Measurements from ENCODE around the gene KCNC3. TPM values are rescaled to one million over a fixed set of nuclear protein-coding genes. Genes with fewer than 3 reads are reported as not detected.

The KCNC3 gene
- 2.0 TPM for total RNA-seq
- long read RNA-seq = 0 reads

DNA sequence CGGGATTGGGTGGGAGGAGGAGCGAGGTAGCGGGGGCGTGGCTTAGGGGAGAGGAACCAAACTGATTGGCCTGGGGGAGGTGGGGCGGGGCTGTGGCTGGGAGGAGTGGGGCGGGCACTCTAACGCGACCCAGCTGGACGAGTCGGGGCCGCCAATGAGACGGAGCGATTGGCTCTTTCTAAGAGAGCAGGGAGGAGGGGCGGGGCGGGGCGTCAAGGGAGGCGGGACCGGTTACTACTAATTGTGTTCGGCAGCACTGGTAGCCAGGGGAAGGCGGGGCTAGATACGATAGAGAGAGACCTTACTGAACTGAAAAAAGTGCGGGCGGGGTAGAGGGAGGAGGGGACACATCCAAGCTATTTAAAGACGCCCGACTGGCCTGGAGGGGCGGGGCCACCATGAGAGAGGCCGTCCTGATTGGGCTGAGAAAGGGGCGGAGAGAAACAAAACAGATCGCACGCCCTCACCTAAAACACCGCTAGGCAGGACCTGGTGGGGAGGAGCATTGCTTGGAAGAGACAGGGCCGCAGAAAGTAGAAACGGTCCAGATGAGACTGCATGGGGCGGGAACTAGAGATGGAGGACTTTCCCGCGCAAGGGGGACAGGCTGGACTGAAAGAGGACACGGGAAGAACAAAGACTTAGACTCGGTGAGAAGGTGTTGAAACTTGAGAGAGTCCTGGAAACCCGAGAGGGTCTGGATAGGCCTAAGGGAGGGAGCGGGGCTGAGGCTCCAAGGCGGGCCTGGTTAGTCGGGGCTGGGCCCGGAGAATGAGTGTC, at the start of gene KCNC3:
Gene KCNC3, minus strand, starts transcription at position 232 of the 780 bp plus-strand sequence. CDS start 295 bp downstream, outside the sequence.
- ATAC-seq (ENCODE audit: poor library complexity) (peak; percentile 80), DNase-seq (peak; percentile 99)
- intact Hi-C loops (cut with DNase I) = no loop called here

- DNase-seq (no peak), ATAC-seq (ENCODE audit: poor library complexity) (no peak)
- intact Hi-C loops (cut with DNase I) = no loop called here
Observed at GRCh38 chr19:50378863-50379236, 49.7 kb upstream of the KCNC3 start.

- intact Hi-C loops (cut with DNase I) = no loop called here
- ATAC-seq (ENCODE audit: poor library complexity) (no peak), DNase-seq (no peak)
Observed at GRCh38 chr19:50378169-50378862, 49.1 kb upstream of the KCNC3 start.

DNA sequence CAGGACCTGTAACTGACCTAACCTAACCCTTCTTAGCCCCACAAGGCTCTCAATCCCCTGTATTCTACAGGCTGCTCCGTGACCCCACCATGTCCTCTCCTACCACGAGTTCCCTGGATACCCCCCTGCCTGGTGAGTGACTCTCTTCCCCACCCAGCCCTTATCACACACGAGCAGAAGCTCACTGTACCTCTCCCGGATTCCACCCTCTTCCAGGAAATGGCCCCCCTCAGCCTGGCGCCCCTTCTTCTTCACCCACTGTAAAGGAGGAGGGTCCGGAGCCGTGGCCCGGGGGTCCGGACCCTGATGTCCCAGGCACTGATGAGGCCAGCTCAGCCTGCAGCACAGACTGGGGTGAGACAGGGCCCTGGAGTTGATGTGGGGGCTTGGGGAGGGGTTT, 48.3 kb upstream of the KCNC3 start:
- ATAC-seq (ENCODE audit: poor library complexity) (no peak), DNase-seq (no peak)
- intact Hi-C loops (cut with DNase I) = no loop called here

- peak; percentile 9 for ATAC-seq (ENCODE audit: poor library complexity)
- intact Hi-C loops (cut with DNase I) = no loop called here
- no peak for DNase-seq
Observed at GRCh38 chr19:50377051-50377461, 47.9 kb upstream of the KCNC3 start.

DNA sequence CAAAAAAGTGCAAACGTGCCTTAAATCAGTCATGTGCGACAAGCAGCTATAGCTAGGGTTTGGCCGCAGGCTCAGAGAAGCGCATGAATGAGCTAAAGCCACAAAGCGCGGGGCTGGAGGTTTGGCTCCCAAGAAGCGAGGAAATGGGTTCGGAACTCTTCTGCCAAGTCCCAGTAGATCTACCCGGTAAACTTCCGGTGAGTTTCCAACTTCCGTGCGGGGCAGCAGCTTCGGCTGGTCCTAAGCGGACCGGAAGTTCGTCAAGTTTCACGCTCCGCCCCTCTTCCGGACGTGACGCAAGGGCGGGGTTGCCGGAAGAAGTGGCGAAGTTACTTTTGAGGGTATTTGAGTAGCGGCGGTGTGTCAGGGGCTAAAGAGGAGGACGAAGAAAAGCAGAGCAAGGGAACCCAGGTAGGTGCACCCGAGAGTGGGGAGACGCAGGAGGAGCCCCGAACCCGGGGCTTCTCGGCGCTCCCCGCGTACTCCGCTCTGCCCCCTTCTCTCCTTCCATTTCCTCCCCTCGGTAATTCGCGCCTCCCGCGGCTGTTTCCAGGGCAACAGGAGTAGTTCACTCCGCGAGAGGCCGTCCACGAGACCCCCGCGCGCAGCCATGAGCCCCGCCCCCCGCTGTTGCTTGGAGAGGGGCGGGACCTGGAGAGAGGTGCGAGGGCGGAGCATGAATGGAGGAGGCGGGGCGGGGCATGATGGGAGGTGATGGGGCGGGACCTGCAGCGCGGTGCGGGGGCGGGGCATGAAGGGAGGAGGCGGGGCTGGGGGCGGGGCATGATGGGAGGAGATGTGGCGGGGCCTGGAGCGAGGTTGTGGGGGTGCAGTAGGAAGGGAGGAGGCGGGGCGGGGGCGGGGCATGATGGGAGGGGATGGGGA, 47.2 kb upstream of the KCNC3 start, which contains the start of gene NR1H2:
Gene NR1H2, plus strand, starts transcription at position 292 of the 885 bp plus-strand sequence. CDS start 1,149 bp downstream, outside the sequence.
- ATAC-seq (ENCODE audit: poor library complexity) = peak; percentile 95
- intact Hi-C loops (cut with DNase I) = no loop called here

DNA sequence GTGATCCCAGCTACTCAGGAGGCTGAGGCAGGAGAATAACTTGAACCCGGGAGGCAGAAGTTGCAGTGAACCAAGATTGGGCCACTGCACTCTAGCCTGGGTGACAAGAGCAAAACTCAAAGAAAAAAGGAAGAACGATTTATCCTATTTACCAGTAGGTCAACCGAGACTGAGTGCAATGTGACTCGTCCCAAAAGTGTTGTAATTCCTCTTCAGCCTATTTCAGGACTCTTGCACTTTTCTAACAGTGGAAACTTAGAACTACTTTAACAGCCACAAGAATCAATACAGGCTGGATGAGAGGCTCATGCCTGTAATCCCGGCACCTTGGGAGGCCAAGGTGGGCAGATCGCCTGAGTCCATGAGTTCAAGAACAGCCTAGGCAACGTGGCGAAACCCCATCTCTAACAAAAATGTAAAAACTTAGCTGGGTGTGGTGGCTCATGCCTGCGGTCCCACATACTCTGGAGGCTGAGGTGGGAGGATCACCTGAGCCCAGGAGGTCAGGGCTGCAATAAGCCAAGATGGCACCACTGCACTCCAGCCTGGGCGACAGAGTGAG, 42.8 kb upstream of the KCNC3 start:
- DNase-seq (no peak), ATAC-seq (ENCODE audit: poor library complexity) (no peak)
- intact Hi-C loops (cut with DNase I) = no loop called here

More for the DNA sequence above, 47.2 kb upstream of the KCNC3 start, which contains the start of gene NR1H2:
- peak; percentile 97 for DNase-seq

DNA sequence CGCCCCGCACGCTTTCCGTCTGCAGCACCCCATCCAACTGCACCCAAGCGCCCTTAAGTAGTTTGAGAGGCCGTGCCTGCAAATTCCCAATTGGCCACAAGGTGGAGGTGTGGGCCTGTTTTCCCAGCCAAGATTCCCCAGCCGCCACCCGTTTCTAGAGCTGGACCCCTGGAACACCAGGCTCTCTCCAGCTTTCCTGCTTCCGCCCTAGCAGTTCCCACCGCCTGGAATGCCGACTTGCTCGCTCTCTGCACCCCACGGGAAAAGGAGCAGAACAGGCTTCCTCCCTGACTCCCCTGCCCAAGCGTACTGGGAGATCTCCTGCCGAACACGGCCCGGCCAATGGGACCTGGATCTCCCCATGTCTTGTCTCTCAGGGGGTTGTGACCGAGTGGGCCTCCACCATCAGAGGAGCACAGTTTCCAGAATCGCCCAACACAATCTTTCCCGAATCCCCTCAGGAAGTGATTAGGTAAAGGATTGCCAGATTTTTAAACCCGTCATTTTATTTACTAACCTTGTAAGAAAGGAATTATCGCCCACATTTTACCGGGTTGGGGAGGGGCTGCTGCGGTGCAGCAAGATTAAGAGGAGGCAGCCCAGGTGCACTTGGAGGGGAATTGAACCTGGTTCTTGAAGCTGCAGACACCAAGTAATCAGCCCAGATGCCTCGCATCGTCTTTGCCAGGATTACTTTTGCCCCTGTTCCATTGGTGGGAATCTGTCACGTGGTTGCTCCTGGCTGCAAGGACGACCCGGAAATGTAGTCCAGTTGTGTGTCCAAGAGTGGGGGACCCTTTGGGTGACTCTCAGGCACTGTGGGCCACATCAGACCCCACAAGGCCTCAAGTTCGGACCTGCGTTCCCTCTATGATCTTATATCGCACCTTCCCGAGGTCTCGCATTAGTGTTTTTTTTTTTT, 39.7 kb upstream of the KCNC3 start:
- intact Hi-C loops (cut with DNase I) = loop anchor here (5.0 to 10.0 kb wide), 4 partner anchors 43 to 556 kb away; no protein-coding TSS in a partner anchor
- DNase-seq = peak; percentile 88

DNA sequence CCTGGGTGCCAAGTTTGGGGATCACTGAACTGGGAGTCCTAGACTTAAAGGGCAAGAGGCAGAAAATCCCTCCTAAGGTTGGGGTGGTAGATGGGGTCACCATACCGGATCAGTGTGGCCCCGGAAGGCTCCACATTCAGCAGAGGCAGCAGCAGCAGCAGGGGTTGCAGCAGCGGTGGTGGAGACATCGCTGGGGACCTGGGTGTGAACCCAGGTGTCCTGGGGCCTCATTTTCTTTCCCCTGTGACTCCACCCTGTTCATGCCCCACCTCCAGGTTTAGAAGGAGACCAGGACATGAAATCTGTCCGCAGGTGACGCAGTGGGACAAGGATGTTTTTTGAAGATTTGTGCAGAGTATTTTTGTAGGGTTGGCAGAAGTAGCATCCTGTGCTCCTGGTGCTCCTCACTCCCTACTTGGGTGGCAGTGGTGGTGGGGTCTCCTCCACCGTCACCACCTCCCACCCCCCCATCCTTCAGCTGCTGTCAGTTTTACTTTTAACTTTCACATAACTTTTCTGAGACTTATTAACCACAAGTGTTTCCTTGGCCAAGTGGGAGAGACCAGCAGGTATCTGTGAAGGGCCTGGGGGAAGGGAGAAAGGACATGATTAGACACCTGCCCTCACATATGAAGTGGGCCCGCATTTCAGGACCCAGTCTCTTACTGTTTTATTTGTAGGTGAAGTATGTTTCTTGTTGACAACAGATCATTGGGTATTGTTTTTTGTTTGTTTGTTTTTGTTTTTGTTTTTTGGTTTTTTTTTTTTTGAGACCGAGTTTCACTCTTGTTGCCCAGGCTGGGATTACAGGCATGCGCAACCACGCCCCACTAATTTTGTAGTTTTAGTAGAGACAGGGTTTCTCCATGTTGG, 36.5 kb upstream of the KCNC3 start, which contains the start of gene NAPSA:
Gene NAPSA, minus strand, starts transcription at position 206 of the 873 bp plus-strand sequence. Its CDS starts 18 bp downstream, at position 188.
- no peak for DNase-seq
- no peak for ATAC-seq (ENCODE audit: poor library complexity)
- intact Hi-C loops (cut with DNase I) = loop anchor here (5.0 to 10.0 kb wide), 4 partner anchors 47 to 559 kb away; no protein-coding TSS in a partner anchor

More for the DNA sequence above, 39.7 kb upstream of the KCNC3 start:
- ATAC-seq (ENCODE audit: poor library complexity) = peak; percentile 97

DNA sequence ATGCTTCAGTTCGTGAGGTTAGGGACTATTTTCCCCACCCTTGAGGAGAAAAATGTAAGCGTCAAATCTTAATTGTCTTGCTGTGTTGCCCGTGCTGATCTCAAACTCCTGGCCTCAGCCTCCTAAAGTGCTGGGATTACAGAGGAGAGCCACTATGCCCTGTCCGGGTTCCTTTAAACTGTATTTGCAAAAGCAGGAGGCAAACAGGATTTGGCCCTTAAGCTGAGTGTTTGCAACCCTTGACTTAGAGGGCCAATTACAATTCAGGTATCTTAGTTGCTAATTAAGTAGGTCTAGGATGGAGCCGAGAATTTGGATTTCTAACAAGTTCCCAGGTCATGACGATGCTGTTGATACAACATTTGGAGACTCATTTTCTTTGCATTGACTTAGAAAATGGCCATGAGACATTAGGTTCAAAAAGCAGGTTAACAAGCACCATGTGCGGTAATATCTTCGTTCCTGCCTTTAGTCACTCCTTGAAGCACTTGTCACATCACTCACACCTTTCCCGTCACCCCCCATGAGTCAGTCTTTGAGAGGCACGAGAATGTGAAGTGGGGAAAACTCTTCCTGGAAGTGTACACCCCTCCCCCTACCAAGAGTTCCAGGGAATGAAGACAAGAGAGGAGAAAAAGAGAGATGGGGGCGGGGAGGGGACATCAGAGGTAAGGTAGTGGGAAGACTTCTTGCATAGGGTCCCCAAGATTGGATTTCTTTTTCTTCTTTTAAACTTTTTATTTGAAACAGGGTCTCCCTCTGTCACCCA, 33.7 kb upstream of the KCNC3 start:
- DNase-seq (no peak), ATAC-seq (ENCODE audit: poor library complexity) (no peak)
- intact Hi-C loops (cut with DNase I) = loop anchor here (10.0 kb wide), 1 partner anchor 562 kb away; no protein-coding TSS in a partner anchor

- ATAC-seq (ENCODE audit: poor library complexity) = no peak
- intact Hi-C loops (cut with DNase I) = loop anchor here (10.0 kb wide), 1 partner anchor 563 kb away; no protein-coding TSS in a partner anchor
- no peak for DNase-seq
Observed at GRCh38 chr19:50362030-50362412, 32.8 kb upstream of the KCNC3 start.

DNA sequence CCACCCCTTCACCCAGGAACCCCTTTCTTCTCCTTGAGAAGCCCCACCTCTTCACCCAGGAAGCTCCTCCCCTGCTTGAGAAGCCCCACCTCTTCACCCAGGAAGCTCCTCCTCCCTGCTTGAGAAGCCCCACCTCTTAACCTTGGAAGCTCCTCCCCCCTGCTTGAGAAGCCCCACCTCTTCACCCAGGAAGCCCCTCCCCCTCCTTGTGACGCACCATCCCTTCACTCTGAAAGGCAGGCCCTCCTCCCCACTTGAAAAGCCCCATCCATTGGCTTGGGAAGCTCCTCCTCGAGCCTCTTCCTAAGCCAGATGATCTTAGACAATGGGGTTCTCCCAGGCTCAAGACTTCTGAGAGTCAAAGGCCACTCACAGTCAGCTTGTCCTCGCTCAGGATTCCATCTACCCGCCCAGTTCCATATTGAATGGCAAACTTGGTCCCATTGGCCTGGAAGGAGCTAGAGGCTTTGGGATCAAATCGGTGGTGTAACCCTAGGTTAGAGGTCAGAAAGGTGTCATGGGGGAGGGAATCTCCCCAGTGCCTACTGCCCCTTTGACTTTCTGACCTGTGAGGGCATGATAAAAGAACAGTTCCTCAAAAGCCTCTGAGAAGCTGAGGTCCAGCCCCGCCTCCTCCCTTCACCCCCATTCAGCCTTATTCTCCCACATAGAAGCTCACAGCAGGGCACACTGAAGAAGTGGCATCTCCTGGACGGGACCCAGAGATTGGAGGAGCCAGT, 32.3 kb upstream of the KCNC3 start:
- intact Hi-C loops (cut with DNase I) = loop anchor here (10.0 kb wide), 1 partner anchor 563 kb away; no protein-coding TSS in a partner anchor
- ATAC-seq (ENCODE audit: poor library complexity) = no peak
- no peak for DNase-seq

DNA sequence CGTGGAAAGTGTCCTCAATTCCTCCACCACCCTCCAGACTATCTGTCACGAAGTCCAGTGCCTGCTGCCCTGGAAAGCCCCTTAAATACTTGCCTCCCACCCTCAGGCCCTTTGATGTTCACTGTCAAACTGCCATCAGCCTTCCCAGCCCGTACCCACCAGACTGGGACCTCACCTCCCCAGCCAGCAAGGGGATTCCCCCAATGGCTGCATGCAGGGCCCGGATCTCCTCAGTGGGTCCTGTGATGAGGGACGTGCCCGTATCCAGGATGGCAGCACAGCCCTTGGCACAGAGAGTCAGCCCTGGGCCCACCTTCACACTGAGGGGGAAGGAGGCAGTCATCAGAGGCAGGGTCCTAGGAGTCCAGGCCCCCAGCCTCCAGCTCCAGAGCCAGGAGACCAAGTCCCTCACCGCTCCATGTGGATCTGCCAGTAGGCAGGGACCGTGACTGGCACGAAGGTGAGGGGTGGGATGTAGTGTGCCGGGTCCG, 30.2 kb upstream of the KCNC3 start:
- ATAC-seq (ENCODE audit: poor library complexity) = no peak
- no peak for DNase-seq
- intact Hi-C loops (cut with DNase I) = no loop called here

GRCh38 chr19:50358483-50359327, 29.5 kb upstream of the KCNC3 start:
- peak; percentile 77 for ATAC-seq (ENCODE audit: poor library complexity)
- intact Hi-C loops (cut with DNase I) = no loop called here

More at GRCh38 chr19:50358483-50359327, 29.5 kb upstream of the KCNC3 start:
- DNase-seq = peak; percentile 84

Measured in Right ventricle myocardium superior (tissue), 1 donor.